Suprapubic skin (tissue), 4 donors: ENCODE measurements around the gene SH3TC1.

ENCODE experiments used
- POLR2A ChIP-seq, 2 donors: fragments of 450-650 bp; IDR thresholded peaks; one replicate each; pipeline ENCODE4 v1.6.1; 2017; ENCODE audit warnings: antibody characterized with exemption in 2 of 2, mild to moderate bottlenecking in 2 of 2, moderate library complexity in 2 of 2
- POLR2AphosphoS5 ChIP-seq, 3 donors: sonication (generic); formaldehyde crosslinking; IDR thresholded peaks; one replicate each; pipeline ENCODE4 v1.6.1; 2017; ENCODE audit warnings: antibody characterized with exemption in 3 of 3
- TF ChIP-seq, protein P1 (sequence below), 2 donors: fragments of 200-600 bp in 1 of 2; fragments of 450-650 bp in 1 of 2; sonication (generic) in 1 of 2; IDR thresholded peaks; one replicate each; pipeline ENCODE4 v1.5.1; 2016 to 2019; ENCODE audit warnings: antibody characterized with exemption in 2 of 2, mild to moderate bottlenecking in 1 of 2, moderate library complexity in 1 of 2

DNA sequence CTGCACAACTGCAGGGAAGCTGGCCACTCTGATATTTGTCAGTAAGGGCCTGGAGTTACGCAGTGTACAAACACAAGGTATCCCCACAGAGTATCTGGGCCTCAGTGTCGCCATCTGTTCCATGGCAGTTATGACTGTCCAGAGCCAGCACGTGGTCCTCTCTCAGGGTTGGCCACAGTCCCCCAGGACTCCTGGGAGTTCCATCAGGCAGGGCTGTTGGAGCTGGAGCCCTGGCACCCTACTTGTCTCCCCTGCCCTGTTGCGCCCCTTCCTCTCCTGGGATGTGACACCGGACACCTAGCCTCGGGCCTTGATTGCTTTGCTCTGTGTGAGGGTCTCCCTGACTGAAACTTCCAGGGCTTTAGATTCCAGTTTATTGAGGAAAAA lies 78.9 kb downstream of the SH3TC1 start:
- TF ChIP-seq, protein P1, sequence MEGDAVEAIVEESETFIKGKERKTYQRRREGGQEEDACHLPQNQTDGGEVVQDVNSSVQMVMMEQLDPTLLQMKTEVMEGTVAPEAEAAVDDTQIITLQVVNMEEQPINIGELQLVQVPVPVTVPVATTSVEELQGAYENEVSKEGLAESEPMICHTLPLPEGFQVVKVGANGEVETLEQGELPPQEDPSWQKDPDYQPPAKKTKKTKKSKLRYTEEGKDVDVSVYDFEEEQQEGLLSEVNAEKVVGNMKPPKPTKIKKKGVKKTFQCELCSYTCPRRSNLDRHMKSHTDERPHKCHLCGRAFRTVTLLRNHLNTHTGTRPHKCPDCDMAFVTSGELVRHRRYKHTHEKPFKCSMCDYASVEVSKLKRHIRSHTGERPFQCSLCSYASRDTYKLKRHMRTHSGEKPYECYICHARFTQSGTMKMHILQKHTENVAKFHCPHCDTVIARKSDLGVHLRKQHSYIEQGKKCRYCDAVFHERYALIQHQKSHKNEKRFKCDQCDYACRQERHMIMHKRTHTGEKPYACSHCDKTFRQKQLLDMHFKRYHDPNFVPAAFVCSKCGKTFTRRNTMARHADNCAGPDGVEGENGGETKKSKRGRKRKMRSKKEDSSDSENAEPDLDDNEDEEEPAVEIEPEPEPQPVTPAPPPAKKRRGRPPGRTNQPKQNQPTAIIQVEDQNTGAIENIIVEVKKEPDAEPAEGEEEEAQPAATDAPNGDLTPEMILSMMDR (IDR thresholded peaks at IDR 0.05) = no peak
- no peak for TF ChIP-seq POLR2A (IDR thresholded peaks at IDR 0.05)
- TF ChIP-seq POLR2AphosphoS5 (IDR thresholded peaks at IDR 0.05) = no peak
